HG03039 (cell line): ENCODE data around the gene SERPINH1.
A peak's percentile ranks its signal among the peaks of the same experiment; 100 is the strongest.

Source experiments
- ATAC-seq: cut with Tn5 transposase; IDR thresholded peaks from one replicate; pipeline ENCODE4 v1.9.1; 2021; ENCODE audit warnings: mild to moderate bottlenecking, moderate library complexity; ENCODE audit not compliant: unreplicated experiment

Gene SERPINH1

GRCh38 chr11:75562048-75562835 lies at the start of gene SERPINH1:
Gene SERPINH1 (plus strand): TSS chr11:75562253. CDS start chr11:75566350, 4,097 bp downstream.
- ATAC-seq = peak; percentile 63

- no peak for ATAC-seq
These were observed 48.8 kb upstream of the SERPINH1 start for GRCh38 chr11:75513250-75513649.

GRCh38 chr11:75514596-75514995 lies 47.5 kb upstream of the SERPINH1 start:
- ATAC-seq = no peak

GRCh38 chr11:75516140-75516539 lies 45.9 kb upstream of the SERPINH1 start:
- ATAC-seq = no peak

GRCh38 chr11:75516886-75517285 lies 45.2 kb upstream of the SERPINH1 start:
- ATAC-seq = no peak

GRCh38 chr11:75518204-75518549 lies 43.9 kb upstream of the SERPINH1 start:
- no peak for ATAC-seq

GRCh38 chr11:75518771-75519653 lies 43.0 kb upstream of the SERPINH1 start:
- no peak for ATAC-seq

GRCh38 chr11:75520688-75521087 lies 41.4 kb upstream of the SERPINH1 start:
- ATAC-seq = no peak

- no peak for ATAC-seq
These were observed 39.6 kb upstream of the SERPINH1 start for GRCh38 chr11:75522286-75523044.

GRCh38 chr11:75523189-75523588 lies 38.9 kb upstream of the SERPINH1 start:
- no peak for ATAC-seq

- no peak for ATAC-seq
These were observed 38.0 kb upstream of the SERPINH1 start for GRCh38 chr11:75523811-75524664.

- ATAC-seq = no peak
These were observed 37.2 kb upstream of the SERPINH1 start for GRCh38 chr11:75524665-75525432.

GRCh38 chr11:75525433-75526191 lies 36.4 kb upstream of the SERPINH1 start, which contains the start of gene GDPD5:
Gene GDPD5 (minus strand): TSS chr11:75525941. CDS start chr11:75477735, 48,206 bp downstream.
- peak; percentile 66 for ATAC-seq

- no peak for ATAC-seq
These were observed 35.9 kb upstream of the SERPINH1 start for GRCh38 chr11:75526192-75526541.

- ATAC-seq = no peak
These were observed 34.9 kb upstream of the SERPINH1 start for GRCh38 chr11:75527130-75527529.

GRCh38 chr11:75527938-75528735 lies 33.9 kb upstream of the SERPINH1 start:
- no peak for ATAC-seq

GRCh38 chr11:75530577-75530976 lies 31.5 kb upstream of the SERPINH1 start:
- ATAC-seq = no peak

- no peak for ATAC-seq
These were observed 30.7 kb upstream of the SERPINH1 start for GRCh38 chr11:75531325-75531724.
